GM21526 (cell line): ENCODE results near the gene KLC4.
"Not testable (repeated sequence)": the region's sequence is repeated elsewhere in the genome, so short reads cannot be mapped to it uniquely, and the experiment has no call there.

ENCODE experiments used
- ATAC-seq: cut with Tn5 transposase; IDR thresholded peaks from one replicate; pipeline ENCODE4 v1.9.1; 2021; ENCODE audit warnings: moderate library complexity; ENCODE audit not compliant: unreplicated experiment, low FRiP score

KLC4 gene

GRCh38 chr6:43090559-43090956, 31.1 kb downstream of the KLC4 start:
- ATAC-seq = no peak

DNA sequence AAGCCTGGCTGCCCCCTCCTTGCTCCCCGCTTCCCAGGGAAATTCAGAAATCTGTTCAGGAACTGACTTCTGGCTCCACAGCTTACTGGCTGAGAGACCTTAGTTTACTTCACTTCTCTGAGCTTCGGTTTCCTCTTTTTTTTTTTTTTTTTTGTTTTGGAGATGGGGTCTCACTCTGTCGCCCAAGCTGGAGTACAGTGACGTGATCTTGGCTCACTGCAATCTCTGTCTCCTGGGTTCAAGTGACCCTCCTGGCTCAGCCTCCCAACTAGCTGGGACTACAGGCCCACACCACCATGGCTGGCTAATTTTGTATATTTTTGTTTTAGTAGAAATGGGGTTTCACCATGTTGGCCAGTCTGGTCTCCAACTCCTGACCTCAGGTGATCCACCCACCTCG, 31.6 kb downstream of the KLC4 start:
- no peak for ATAC-seq

GRCh38 chr6:43091436-43091991, 32.1 kb downstream of the KLC4 start:
- no peak for ATAC-seq

GRCh38 chr6:43092635-43093034, 33.2 kb downstream of the KLC4 start:
- no peak for ATAC-seq

DNA sequence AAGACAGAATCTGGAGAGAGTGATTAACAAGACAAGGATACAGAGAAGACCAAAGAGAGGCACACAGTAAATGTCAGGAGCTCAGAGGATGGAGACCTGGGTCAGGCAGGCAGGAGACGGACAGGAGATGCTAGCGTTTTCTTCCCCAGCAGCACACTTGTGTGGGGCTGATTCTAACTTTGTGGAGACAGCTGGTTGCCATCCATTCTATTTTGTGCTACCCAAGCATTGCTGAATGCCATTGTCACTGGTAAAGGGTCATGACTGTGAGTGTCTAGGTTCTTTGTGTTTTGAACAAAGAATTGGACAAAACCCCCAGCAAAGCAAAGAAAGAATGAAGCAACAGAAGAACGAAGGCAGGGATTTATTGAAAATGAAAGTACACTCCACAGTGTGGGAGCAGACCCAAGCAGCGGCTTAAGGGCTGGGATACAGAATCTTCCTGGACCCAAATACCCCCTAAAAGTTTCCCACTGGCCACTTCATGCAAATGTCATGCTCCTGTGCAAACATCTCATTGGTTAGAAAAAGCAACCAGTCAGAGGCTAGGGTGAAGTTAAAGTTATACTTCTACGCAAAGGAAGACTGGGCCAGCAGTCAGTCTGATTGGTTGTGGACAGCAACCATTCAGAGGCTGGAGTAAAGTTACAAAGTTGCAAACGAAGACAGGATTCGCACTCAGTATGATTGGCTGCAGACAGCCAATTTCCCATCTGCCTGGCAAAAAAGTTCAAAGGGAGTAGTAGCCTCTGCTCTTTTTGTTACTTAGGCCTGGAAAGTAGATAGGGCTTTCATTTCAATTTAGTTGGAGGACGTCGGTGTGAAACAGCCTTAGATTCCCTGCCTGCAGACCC, 34.2 kb downstream of the KLC4 start:
- no peak for ATAC-seq

DNA sequence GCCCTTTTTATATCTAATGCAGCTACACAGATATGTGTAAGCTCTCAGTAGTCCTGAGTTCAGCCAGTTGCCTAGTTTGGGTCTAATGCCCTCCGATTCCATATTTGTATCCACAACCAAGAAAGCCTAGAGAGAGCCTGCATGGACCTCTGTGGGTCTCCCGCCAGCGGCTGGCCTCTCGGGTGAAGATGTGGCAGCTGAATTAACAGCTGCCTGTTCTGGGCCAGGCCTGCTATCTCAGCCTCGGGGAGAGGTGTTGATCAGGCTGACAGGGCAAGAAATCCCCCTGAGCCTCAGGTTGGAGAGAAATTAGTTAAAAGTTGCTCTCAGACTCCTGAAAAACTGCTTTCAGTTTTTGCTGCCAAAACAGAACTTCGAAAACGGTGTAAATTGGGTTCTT, 36.5 kb downstream of the KLC4 start:
- ATAC-seq = no peak

GRCh38 chr6:43096451-43097097, 37.1 kb downstream of the KLC4 start:
- ATAC-seq = no peak

- ATAC-seq = no peak
These were observed 37.7 kb downstream of the KLC4 start for GRCh38 chr6:43097098-43097489.

DNA sequence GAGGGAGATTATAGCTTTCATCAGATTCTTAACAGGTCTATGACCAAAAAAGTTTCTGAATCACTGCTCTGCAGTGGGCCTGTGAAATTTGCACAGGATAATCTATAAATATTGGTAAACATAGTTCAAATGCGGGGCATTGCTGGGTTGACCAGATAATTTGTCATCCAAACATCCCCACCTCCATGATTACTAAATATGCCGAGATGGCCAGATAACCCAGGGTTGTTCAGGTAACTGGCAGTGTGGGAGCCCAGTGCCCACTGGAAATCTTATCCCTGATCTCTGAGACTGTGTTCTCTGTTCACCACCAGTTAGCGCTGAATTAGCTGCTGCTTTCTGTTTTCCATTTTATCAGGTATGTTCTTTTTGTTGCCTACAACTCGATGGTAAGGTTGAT, 38.1 kb downstream of the KLC4 start:
- ATAC-seq = no peak

GRCh38 chr6:43101497-43101896, 42.1 kb downstream of the KLC4 start:
- ATAC-seq = no peak

DNA sequence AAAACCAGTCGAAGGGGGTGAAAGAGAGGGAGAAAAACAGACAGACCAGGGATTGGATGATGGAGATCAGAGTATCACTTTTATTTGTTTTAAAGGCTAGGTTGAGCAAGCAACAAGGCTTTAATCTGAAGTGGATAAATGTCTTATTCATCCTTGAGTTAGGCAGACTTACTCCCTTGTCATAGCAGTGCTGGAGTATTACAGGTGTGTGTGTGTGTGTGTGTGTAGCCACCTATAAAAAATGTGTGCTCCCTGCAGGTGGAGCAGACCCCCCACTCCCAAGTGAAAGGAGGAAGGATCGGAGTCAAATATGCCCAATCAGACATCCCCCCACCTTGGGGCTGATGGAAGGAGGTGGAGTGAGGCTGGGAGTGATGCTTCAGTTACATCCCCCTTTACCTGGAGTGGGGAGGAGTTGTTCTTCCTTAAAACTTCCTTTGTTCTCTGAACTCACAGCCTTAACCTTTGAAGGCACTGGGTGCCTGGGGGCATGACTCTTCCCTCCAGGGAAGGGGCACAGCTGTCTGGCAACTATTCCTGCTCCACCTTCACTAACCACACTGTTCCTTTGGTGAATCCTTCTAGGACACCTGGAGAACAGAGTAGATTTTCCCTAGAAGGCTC, 43.9 kb downstream of the KLC4 start:
- ATAC-seq = no peak

DNA sequence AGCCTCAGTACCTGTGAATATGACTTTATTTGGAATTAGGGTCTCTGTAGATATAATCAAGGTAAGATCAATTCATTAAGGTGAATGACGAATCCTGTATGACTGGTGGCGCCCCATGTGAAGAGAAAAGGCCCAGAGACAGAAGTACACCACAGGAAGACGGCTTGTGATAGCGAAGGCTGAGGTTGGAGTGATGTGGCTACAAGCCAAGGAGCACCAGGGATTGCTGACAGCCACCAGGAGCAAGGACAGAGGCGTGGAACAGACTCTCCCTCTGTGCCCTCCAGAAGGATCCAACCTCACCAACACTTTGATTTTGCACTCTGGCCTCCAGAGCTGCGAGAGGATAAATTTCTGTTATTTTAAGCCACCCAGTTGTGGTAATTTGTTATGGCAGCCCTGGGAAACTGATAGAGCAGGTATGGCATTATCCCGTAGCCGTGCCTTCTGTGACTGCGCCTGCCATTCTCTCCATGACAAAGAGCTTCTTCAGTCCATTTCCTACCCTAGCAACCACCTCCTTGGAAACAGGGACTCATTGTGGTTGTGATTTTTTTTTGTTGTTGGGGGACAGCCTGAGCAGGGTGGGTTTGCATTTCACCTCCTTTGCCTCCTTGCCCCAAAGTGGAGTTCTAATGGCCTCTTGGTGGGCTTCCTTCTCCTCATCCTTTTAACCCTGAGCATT, 46.2 kb downstream of the KLC4 start:
- no peak for ATAC-seq

GRCh38 chr6:43107344-43108062, 48.1 kb downstream of the KLC4 start:
- no peak for ATAC-seq

DNA sequence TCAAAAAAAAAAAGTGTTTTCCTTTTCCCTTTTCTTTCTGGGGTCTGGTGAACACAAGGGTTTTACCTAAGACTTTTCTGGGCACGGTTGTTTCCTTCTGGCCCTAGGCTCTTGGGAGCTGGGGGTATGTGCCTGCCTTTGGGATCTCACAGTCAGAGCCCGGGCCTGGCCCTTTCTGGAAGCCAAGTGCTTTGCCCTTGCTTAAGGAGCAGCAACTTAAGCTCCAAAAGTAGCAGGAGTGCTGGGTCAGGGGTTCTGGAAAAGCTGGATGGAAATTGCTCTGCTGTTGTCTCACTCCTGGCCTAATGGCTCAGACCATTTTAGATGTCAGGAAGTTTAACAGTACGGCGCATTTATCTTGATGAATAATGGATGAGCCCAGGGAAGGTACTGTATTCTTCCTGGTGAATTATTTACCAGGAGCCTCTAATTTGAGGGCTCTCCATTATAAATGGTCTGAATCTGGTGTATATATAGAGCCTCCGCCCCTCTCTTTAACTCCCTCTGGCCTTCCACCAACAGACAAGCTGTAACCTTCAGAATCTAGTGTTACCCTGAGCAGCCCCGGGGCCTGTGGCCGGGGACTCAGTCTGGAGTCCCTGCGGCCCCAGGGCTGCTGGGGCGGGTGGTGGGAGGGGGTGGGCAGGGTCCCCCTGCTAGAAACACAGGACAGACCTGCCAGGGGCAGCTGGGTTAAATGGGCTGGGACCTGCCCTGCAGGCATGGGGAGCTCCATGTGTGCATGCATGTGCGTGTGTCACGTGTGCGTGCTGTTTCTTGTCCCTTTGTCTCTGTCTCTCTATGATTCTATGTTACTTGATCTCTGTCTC, 54.2 kb downstream of the KLC4 start:
- ATAC-seq = no peak

GRCh38 chr6:43115365-43115764, 55.9 kb downstream of the KLC4 start:
- ATAC-seq = no peak

DNA sequence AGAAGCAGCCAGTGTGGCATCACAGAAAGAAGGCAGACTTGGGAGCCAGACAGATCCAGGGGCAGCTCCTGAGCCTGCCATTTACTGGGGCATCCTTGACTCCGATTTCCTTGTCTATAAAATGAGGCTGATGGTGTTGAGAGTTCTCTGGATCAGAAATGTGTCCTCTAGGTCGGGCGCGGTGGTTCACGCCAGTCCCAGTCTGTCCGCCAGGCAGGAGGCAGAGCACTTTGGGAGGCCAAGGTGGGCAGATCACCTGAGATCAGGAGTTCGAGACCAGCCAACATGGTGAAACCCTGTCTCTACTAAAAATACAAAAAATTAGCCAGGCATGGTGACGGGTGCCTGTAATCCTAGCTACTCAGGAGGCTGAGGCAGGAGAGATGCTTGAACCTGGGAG, 58.0 kb downstream of the KLC4 start:
- ATAC-seq = not testable (repeated sequence)

DNA sequence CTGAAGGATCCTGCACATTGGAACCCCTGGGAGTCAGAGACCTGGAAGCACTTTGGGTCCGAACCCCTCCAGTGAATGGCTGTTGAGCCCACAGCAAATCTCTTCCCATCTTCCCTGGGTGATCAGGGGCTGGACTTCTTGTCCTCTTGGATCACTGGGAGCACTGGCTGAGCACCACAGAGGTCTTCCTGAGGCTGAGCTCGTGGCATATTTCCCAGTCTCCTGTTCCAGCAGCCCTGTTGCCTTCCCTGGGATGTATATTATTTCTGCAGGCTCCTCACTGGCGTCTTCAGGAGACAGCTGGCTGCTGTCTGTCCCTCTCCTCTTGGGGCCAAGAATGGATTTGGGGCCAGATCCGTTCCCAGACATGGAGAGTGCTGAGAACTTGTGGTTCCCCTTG, 60.1 kb downstream of the KLC4 start:
- no peak for ATAC-seq

- ATAC-seq = no peak
These were observed 60.8 kb downstream of the KLC4 start for GRCh38 chr6:43120101-43120763.
